GM23338 (cell line): ENCODE results near the gene CTNNAL1.

Experiments used
- CREB1 ChIP-seq: fragments of 250-450 bp; sonication (Bioruptor Pico); IDR thresholded peaks from 2 replicates; pipeline ENCODE4 v1.5.0; 2020; ENCODE audit warnings: low read depth, mild to moderate bottlenecking, moderate library complexity
- CTCF ChIP-seq, 2 experiments: fragments of 200-600 bp in 1 of 2; sonication (generic) in 1 of 2; conservative IDR thresholded peaks; 2 replicates each; pipeline versions ENCODE4 v1.5.1 to v1.6.1; 2016 to 2017; ENCODE audit warnings: antibody characterized with exemption in 2 of 2, low read depth in 2 of 2, mild to moderate bottlenecking in 2 of 2, moderate library complexity in 1 of 2
- ETS1 ChIP-seq: IDR thresholded peaks from 2 replicates; pipeline ENCODE4 v1.6.1; 2016; ENCODE audit warnings: antibody characterized with exemption
- EZH2 ChIP-seq: fragments of 200-600 bp; sonication (generic); IDR thresholded peaks from one replicate; pipeline ENCODE4 v1.8.0; 2017; ENCODE audit warnings: antibody characterized with exemption, mild to moderate bottlenecking, low read depth; ENCODE audit not compliant: unreplicated experiment
- EZH2phosphoT487 ChIP-seq: fragments of 200-600 bp; sonication (generic); IDR thresholded peaks from one replicate; pipeline ENCODE4 v1.8.1; 2018; ENCODE audit warnings: antibody characterized with exemption; ENCODE audit not compliant: unreplicated experiment
- JUNB ChIP-seq: IDR thresholded peaks from one replicate; pipeline ENCODE4 v1.6.1; 2016; ENCODE audit warnings: antibody characterized with exemption; ENCODE audit not compliant: unreplicated experiment
- POLR2AphosphoS5 ChIP-seq: IDR thresholded peaks from 2 replicates; pipeline ENCODE4 v1.6.1; 2016; ENCODE audit warnings: antibody characterized with exemption, low read depth
- REST ChIP-seq: IDR thresholded peaks from one replicate; pipeline ENCODE4 v1.6.1; 2018; ENCODE audit warnings: antibody characterized with exemption; ENCODE audit not compliant: unreplicated experiment

DNA sequence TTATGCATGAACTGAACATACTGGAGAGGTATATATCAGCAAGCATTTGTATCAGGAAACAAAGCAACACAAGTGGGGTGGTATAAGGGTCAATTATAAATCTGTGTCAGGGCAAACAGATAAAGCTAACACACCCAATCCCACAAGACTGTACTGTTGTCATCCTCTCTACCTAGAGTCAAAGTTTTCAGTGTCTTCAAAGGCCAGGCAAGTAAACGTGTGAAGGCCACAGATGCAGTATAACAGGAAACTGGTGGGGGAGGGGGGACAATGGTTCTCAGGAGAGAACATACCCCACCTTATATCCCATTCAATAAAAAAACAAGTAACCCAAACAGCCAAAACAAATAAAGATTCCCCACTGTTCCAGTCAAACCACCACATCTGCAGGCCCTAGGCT lies 101.5 kb downstream of the CTNNAL1 start:
- no peak for TF ChIP-seq EZH2
- TF ChIP-seq CTCF (conservative IDR thresholded peaks at IDR 0.05; ENCODE audit: low read depth in 2 of 2) = no peak
- TF ChIP-seq EZH2phosphoT487 = no peak
- no peak for TF ChIP-seq POLR2AphosphoS5
- TF ChIP-seq JUNB = no peak
- TF ChIP-seq REST = no peak
- no peak for TF ChIP-seq ETS1
- no peak for TF ChIP-seq CREB1
